ENCODE data around the gene MAST4.

MAST4 gene

GRCh38 chr5:66704790-66705425 lies 108.7 kb downstream of the MAST4 start:
- DNase-seq: no peak

GRCh38 chr5:66708368-66708767 lies 112.2 kb downstream of the MAST4 start:
- DNase-seq: no peak

- no peak for DNase-seq
These were observed 114.4 kb downstream of the MAST4 start for GRCh38 chr5:66710557-66711088.

- no peak for DNase-seq
These were observed 117.8 kb downstream of the MAST4 start for GRCh38 chr5:66713998-66714397.

GRCh38 chr5:66717455-66718373 lies 121.5 kb downstream of the MAST4 start:
- DNase-seq: no peak

GRCh38 chr5:66718374-66719002 lies 122.3 kb downstream of the MAST4 start:
- DNase-seq: no peak

GRCh38 chr5:66720780-66721179 lies 124.6 kb downstream of the MAST4 start:
- no peak for DNase-seq

- no peak for DNase-seq
These were observed 126.5 kb downstream of the MAST4 start for GRCh38 chr5:66722686-66723085.

GRCh38 chr5:66724349-66725139 lies 128.4 kb downstream of the MAST4 start:
- DNase-seq: no peak

GRCh38 chr5:66727630-66728029 lies 131.4 kb downstream of the MAST4 start:
- DNase-seq: no peak

- no peak for DNase-seq
These were observed 131.9 kb downstream of the MAST4 start for GRCh38 chr5:66728049-66728448.

- no peak for DNase-seq
These were observed 140.9 kb downstream of the MAST4 start for GRCh38 chr5:66737096-66737495.

GRCh38 chr5:66738136-66738535 lies 141.9 kb downstream of the MAST4 start:
- no peak for DNase-seq

GRCh38 chr5:66739021-66739420 lies 142.8 kb downstream of the MAST4 start:
- DNase-seq: no peak

- no peak for DNase-seq
These were observed 143.8 kb downstream of the MAST4 start for GRCh38 chr5:66739951-66740350.

- no peak for DNase-seq
These were observed 145.2 kb downstream of the MAST4 start for GRCh38 chr5:66741394-66741793.

- DNase-seq: no peak
These were observed 146.1 kb downstream of the MAST4 start for GRCh38 chr5:66742083-66742895.

- no peak for DNase-seq
These were observed 146.7 kb downstream of the MAST4 start for GRCh38 chr5:66742896-66743247.

- DNase-seq: no peak
These were observed 147.2 kb downstream of the MAST4 start for GRCh38 chr5:66743344-66743743.

GRCh38 chr5:66744040-66744439 lies 147.8 kb downstream of the MAST4 start:
- no peak for DNase-seq

GRCh38 chr5:66745297-66745696 lies 149.1 kb downstream of the MAST4 start:
- no peak for DNase-seq

GRCh38 chr5:66747607-66748006 lies 151.4 kb downstream of the MAST4 start:
- DNase-seq: no peak

Data from central memory CD4-positive, alpha-beta T cell (primary cell).